ENCODE measurements around the gene PLD1. TPM values are rescaled to one million over a fixed set of nuclear protein-coding genes. Genes with fewer than 3 reads are reported as not detected.
"Not testable (repeated sequence)": the region's sequence is repeated elsewhere in the genome, so short reads cannot be mapped to it uniquely, and the experiment has no call there.

Gene PLD1, protein sequence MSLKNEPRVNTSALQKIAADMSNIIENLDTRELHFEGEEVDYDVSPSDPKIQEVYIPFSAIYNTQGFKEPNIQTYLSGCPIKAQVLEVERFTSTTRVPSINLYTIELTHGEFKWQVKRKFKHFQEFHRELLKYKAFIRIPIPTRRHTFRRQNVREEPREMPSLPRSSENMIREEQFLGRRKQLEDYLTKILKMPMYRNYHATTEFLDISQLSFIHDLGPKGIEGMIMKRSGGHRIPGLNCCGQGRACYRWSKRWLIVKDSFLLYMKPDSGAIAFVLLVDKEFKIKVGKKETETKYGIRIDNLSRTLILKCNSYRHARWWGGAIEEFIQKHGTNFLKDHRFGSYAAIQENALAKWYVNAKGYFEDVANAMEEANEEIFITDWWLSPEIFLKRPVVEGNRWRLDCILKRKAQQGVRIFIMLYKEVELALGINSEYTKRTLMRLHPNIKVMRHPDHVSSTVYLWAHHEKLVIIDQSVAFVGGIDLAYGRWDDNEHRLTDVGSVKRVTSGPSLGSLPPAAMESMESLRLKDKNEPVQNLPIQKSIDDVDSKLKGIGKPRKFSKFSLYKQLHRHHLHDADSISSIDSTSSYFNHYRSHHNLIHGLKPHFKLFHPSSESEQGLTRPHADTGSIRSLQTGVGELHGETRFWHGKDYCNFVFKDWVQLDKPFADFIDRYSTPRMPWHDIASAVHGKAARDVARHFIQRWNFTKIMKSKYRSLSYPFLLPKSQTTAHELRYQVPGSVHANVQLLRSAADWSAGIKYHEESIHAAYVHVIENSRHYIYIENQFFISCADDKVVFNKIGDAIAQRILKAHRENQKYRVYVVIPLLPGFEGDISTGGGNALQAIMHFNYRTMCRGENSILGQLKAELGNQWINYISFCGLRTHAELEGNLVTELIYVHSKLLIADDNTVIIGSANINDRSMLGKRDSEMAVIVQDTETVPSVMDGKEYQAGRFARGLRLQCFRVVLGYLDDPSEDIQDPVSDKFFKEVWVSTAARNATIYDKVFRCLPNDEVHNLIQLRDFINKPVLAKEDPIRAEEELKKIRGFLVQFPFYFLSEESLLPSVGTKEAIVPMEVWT
- polyA plus RNA-seq (ENCODE audit: insufficient read length in 3 of 3) = 10 to 100 TPM; 11.1 to 13.6 (median 11.2) TPM

DNA sequence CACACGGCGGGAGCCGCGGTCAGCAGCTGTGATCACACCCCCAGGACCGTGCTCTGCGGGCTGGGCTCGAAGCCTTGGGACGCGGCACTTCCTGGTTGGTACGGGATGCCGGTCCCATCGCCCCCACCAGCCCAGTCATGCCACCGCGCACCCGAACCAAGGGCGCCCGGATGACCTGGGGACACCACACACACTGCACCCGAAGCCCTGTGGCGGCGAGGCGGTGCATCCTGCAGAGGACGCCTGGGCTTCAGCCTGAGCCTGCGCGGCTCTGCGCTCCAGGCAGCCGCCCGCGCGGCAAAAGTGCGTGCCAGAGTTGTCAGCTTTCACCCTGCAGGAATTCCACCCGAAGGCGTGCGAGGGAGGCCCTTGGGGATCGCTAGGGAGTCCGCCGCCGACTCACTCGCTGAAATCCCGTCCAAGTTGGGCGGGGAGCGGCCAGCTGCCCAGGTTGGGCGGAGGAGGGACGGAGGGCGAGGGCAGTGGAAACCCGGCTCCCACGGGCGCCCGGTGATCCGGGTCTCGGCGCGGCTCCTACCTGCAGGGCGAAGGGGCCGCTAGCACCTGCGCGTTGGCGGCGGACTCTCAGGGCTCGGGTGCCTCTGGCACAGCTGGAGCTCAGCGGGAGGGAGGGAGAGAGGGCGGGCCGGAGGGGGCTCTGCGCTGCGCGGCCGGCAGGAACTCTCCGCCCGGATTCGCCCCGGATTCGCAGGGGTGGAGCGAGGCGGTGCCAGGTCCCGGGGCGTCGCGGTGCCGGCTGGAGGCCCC lies at the start of gene PLD1:
Gene PLD1, minus strand, starts transcription at position 623 of the 768 bp plus-strand sequence. CDS start 72,432 bp downstream, outside the sequence.
- DNase-seq (ENCODE audit: low read depth in 3 of 3, low spot score in 2 of 3) = no peak

- not testable (repeated sequence) for DNase-seq (ENCODE audit: low read depth in 3 of 3, low spot score in 2 of 3)
Measured at GRCh38 chr3:171858770-171859169, 48.5 kb upstream of the PLD1 start.

- no peak for DNase-seq (ENCODE audit: low read depth in 3 of 3, low spot score in 2 of 3)
Measured at GRCh38 chr3:171854649-171855305, 44.5 kb upstream of the PLD1 start.

GRCh38 chr3:171851660-171852058 lies 41.4 kb upstream of the PLD1 start:
- no peak for DNase-seq (ENCODE audit: low read depth in 3 of 3, low spot score in 2 of 3)

- DNase-seq (ENCODE audit: low read depth in 3 of 3, low spot score in 2 of 3) = no peak
Measured at GRCh38 chr3:171850960-171851659, 40.8 kb upstream of the PLD1 start.

- DNase-seq (ENCODE audit: low read depth in 3 of 3, low spot score in 2 of 3) = no peak
Measured at GRCh38 chr3:171850320-171850959, 40.2 kb upstream of the PLD1 start.

DNA sequence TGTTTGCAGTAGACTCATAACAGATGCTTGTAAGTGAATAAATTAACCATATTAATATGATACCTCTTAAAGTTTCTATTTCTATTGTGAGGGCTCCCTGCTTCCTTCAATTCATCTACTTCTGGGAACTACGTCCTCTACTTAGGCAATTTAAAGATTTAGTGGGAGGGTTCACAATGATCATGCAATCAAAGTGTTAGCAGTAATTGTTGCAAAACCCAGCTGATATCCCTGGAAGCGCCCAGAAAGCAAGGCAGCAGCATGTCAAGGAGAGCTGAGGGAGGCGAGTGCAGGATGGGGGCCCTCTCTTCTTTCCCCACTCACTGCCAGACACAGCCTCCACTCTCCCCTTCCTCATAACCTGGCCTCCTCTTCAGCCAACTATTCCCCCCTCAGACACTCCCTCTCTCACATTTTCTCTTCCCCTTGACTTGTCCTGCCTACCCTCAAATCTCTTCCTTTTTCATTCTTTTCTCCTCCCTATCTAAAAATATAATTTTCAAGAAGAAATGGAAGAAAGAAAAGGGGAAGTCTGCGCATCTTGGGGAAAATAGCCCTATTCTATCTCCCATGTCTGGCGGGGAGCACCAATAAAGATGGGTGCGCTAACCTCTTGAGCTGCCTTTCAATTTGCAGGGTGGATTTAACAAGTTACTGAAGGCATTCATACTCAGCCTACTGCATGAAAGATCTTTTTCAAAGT lies 39.5 kb upstream of the PLD1 start:
- no peak for DNase-seq (ENCODE audit: low read depth in 3 of 3, low spot score in 2 of 3)

GRCh38 chr3:171847595-171848259 lies 37.4 kb upstream of the PLD1 start:
- DNase-seq (ENCODE audit: low read depth in 3 of 3, low spot score in 2 of 3) = no peak

GRCh38 chr3:171847133-171847532 lies 36.9 kb upstream of the PLD1 start:
- no peak for DNase-seq (ENCODE audit: low read depth in 3 of 3, low spot score in 2 of 3)

- no peak for DNase-seq (ENCODE audit: low read depth in 3 of 3, low spot score in 2 of 3)
Measured at GRCh38 chr3:171846597-171846996, 36.3 kb upstream of the PLD1 start.

DNA sequence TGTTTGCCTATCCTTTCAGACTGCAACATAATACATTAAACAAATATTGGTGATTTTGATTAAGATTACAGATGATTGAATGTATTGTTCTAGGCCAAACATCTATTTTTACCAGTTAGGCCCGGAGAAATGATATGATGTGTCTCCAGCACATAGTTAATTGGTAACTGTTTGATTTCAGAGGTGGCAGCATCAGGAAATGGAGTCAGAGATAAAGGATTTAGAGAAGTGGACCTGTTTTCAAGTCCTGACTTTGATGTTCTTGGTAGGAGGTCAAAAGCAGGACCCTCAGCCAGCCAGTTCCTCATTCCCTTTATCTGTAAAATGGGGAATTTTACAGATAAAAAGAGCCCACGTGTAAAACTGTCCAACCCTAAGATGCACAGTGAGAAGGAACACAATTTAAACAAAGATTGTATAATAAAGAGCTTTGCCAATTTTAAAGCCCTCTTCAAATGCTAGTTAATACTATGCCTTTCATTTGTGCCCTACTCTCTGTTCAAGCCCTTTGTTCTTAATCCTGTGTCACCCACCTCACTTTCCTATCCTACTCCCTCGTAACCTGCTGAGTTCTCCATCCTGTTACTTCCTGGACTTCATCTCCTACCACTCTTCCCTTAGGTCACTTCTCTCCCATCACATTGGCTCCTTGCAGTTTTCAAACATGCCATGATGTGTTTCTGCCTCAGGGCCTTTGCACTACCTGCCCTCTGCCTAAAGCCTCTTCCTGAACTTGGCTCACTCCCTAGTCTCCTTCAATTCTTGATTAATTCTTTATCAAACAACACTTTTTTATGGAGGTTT lies 35.4 kb upstream of the PLD1 start:
- DNase-seq (ENCODE audit: low read depth in 3 of 3, low spot score in 2 of 3) = no peak

DNA sequence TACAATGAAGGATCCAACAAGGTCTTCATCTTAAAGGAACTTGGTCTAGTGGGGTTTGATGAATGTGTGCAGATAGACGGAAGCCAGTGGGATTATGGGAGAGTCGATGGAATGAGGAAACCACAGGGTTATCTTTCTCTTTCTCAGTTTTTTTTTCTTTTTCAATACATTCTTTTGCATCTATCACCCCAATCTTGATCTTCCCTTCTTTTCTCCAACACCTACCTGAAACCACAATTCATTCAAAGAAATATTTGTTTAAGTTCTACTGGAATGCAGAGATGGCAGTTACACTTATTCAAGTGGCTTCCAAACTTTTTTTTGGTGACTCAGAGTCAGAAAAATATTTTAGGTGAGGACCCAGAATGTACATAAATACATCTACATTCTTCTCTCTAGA lies 34.6 kb upstream of the PLD1 start:
- DNase-seq (ENCODE audit: low read depth in 3 of 3, low spot score in 2 of 3) = no peak

GRCh38 chr3:171842864-171843518 lies 32.7 kb upstream of the PLD1 start, which contains the start of gene TMEM212:
Gene TMEM212, plus strand, starts transcription at chr3:171843349. Its CDS starts 35 bp downstream, at chr3:171843384.
- DNase-seq (ENCODE audit: low read depth in 3 of 3, low spot score in 2 of 3) = no peak

DNA sequence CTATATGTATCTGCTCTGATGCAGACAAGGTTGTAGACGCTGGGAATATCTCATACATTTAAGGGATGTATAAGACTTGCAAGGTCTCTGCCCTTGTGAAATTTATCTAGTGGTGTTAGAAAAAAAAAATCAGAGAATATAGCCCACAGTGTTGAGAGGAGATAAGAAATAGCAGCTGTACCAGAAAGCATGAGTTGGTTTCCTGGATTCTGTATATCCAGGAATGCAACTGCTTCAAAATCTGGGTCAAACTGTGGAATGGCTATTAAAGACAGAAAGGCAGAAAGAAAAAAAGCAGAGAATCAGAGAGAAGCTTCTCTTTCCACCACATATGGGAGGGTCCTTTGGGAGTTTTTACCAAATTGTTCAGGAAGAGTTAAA lies 31.3 kb upstream of the PLD1 start:
- no peak for DNase-seq (ENCODE audit: low read depth in 3 of 3, low spot score in 2 of 3)

DNA sequence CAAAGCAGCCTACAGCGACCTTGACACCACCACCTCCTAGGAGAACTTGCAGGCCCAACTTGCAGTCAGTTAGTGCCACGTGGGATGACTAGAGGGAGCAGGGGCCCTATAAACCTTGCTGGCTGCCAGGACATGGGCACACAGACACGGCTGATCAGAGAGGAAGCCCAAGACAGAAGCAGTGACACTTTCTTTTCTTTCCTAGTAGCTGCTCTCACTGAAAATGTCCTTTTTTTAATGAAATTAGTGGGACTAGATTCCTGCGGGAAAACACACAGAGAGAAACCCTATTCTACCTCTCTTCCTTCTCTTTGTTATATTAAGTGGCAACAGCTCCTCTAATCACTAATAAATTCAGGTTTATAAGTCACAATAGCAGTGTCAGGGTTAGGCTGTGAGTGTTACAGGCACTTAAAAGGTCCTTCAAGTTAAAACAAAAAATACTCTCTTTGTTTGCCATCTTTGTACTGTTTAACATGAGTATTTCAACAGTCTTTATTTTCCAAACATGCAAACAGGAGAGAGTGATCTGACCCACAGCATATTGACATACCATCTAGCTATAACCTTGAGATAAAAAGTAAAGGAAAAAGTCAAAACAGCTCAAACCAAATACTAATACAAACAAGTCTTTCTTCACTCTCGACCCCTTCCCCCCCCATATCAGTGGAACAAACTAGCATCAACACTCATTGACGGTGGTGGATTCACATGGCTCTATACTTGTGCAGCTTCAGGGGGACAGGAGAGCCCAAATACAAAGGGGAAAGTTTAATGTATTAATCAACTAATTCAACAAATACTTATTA lies 30.7 kb upstream of the PLD1 start:
- no peak for DNase-seq (ENCODE audit: low read depth in 3 of 3, low spot score in 2 of 3)

GRCh38 chr3:171840445-171840810 lies 30.1 kb upstream of the PLD1 start:
- DNase-seq (ENCODE audit: low read depth in 3 of 3, low spot score in 2 of 3) = no peak

All from right renal cortex interstitium (tissue), 3 donors.